Activated B cell treated with CpG ODN at 0.5 μM for 24 hours (primary cell): ENCODE data around the gene FNDC11. TPM values are rescaled to one million over a fixed set of nuclear protein-coding genes. Genes with fewer than 3 reads are reported as not detected.

Source experiments
- ATAC-seq: fragments of 200-7000 bp; cut with Tn5 transposase; one replicate; pipeline ENCODE4 v1.10.0; 2021; ENCODE audit warnings: low read depth, mild to moderate bottlenecking, moderate library complexity
- CTCF ChIA-PET: fragments of 350-600 bp; sonication (Branson Sonifier 250); formaldehyde crosslinking; loops from one replicate; lab custom pipeline; 2021; ENCODE audit warnings: antibody characterized with exemption; lab: Charles Lee
- POLR2A ChIA-PET: fragments of 350-600 bp; sonication (Branson Sonifier 250); formaldehyde crosslinking; loops from one replicate; lab custom pipeline; 2021; ENCODE audit warnings: antibody characterized with exemption; lab: Charles Lee
- DNase-seq: peaks from one replicate; pipeline ENCODE4 v3.0.0; 2022
- H3K27ac Mint-ChIP-seq: one replicate; pipeline ENCODE4 v1.8.0; 2020; ENCODE audit warnings: mixed read lengths
- H3K27me3 Mint-ChIP-seq: one replicate; pipeline ENCODE4 v1.8.0; 2021; ENCODE audit warnings: mixed read lengths
- H3K36me3 Mint-ChIP-seq: one replicate; pipeline ENCODE4 v1.8.0; 2021; ENCODE audit warnings: low read depth, mixed read lengths
- H3K4me1 Mint-ChIP-seq: one replicate; pipeline ENCODE4 v1.8.0; 2021; ENCODE audit warnings: mixed read lengths
- H3K4me3 Mint-ChIP-seq: one replicate; pipeline ENCODE4 v1.8.0; 2020; ENCODE audit warnings: mild to moderate bottlenecking, mixed read lengths
- H3K9me3 Mint-ChIP-seq: one replicate; pipeline ENCODE4 v1.8.0; 2020; ENCODE audit warnings: mixed read lengths
- intact Hi-C: fragments of 100-400 bp; cut with micrococcal nuclease; formaldehyde crosslinking; loops from one replicate; pipeline ENCODE4 v1.15.1; 2024
- total RNA-seq: library from RNA; stranded (reverse); gene quantifications from 2 replicates; pipeline ENCODE4 v1.2.3, GENCODE V29; 2022
- TF ChIP-seq, protein P1 (sequence below): fragments of 200-600 bp; IDR thresholded peaks from one replicate; pipeline ENCODE4 v1.8.0; 2022; ENCODE audit warnings: antibody characterized with exemption, mild to moderate bottlenecking

FNDC11 gene
- total RNA-seq, 1 donor from 2014 or later = 0.78 TPM

DNA sequence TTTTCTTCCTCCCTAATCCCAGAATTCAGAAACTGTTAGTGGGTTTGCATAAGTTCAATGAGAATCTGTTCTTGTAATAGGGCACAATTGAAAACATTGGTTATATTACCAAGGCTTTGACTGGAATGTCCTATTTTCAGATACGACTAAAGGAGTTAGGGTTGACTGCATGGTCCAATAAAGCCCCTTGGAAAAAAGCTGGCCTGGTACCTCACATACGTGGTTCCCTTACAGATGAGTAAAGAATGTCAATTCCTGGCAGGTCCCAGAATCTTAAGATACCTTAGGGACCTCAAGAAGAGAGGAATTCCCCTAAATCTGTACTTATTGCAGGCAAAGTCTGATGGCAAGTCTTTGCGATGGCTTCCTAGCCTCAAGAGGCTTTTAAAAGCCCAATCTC lies 28.8 kb upstream of the FNDC11 start:
- Mint-ChIP-seq H3K9me3 (no peaks in the 10 kb centered on the region), H3K36me3 (peaks cover 22% of the 10 kb centered on the region), H3K27me3 (no peaks in the 10 kb centered on the region), H3K4me1 (peaks cover 43% of the 10 kb centered on the region), H3K27ac (no peak overlapping the region), H3K4me3 (no peak overlapping the region)
- intact Hi-C loops = no loop called here
- CTCF ChIA-PET = no interaction called here
- POLR2A ChIA-PET = interaction anchor here (0.6 to 7.1 kb wide), 2 partner anchors 8 to 537 kb away, joined by 3 to 179 read pairs; partner anchors contain the start of gene PTK6
- no peak for ATAC-seq
- DNase-seq = no peak
- TF ChIP-seq, protein P1, sequence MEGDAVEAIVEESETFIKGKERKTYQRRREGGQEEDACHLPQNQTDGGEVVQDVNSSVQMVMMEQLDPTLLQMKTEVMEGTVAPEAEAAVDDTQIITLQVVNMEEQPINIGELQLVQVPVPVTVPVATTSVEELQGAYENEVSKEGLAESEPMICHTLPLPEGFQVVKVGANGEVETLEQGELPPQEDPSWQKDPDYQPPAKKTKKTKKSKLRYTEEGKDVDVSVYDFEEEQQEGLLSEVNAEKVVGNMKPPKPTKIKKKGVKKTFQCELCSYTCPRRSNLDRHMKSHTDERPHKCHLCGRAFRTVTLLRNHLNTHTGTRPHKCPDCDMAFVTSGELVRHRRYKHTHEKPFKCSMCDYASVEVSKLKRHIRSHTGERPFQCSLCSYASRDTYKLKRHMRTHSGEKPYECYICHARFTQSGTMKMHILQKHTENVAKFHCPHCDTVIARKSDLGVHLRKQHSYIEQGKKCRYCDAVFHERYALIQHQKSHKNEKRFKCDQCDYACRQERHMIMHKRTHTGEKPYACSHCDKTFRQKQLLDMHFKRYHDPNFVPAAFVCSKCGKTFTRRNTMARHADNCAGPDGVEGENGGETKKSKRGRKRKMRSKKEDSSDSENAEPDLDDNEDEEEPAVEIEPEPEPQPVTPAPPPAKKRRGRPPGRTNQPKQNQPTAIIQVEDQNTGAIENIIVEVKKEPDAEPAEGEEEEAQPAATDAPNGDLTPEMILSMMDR = no peak

DNA sequence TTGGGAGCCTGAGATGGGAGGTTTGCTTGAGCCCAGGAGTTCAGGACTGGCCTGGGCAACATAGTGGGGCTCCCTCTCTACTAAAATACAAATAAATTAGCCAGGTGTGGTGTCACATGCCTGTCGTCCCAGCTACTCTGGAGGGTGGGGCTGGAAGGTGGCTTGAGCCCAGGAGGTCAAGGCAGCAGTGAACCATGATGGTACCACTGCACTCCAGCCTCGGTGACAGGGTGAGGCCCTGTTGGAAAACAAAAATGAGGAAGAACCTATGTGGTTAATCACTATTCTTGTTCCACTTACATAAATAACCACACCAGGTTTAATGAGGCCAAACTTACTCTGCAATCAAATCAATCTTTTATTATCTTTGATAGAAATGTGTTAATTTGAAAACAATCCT lies 28.0 kb upstream of the FNDC11 start:
- Mint-ChIP-seq H3K36me3 (peaks cover 22% of the 10 kb centered on the region), H3K4me1 (peaks cover 43% of the 10 kb centered on the region), H3K4me3 (no peak overlapping the region), H3K9me3 (no peaks in the 10 kb centered on the region), H3K27me3 (no peaks in the 10 kb centered on the region), H3K27ac (no peak overlapping the region)
- DNase-seq (no peak), ATAC-seq (no peak)
- POLR2A ChIA-PET = interaction anchor here (7.1 kb wide), 1 partner anchor 7 kb away, joined by 179 read pairs; the partner anchor contains the start of gene PTK6
- intact Hi-C loops = no loop called here
- CTCF ChIA-PET = no interaction called here
- TF ChIP-seq, protein P1 = no peak

DNA sequence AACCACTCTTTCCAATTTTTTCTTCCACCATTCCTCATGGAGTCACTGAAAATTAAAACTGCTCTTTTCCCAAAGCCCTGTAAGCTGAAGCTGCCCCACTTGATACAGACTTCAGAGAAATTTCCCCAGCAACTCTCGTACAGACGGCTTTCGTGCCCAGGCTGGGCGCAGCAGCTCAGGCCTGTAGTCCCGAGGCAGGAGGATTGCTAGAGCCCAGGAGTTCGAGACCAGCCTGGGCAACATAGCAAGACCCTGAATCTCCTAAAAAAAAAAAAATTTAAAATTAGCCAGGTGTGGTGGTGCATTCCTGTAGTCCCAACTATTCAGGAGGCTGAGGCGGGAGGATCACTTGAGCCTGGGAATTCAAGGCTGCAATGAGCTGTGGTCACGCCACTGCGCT lies 26.8 kb upstream of the FNDC11 start:
- CTCF ChIA-PET = no interaction called here
- POLR2A ChIA-PET = interaction anchor here (0.7 to 3.5 kb wide), 3 partner anchors 10 to 40 kb away, joined by 3 to 17 read pairs (median 3); partner anchors contain the start of gene PTK6
- no peaks in the 10 kb centered on the region for H3K9me3 Mint-ChIP-seq
- intact Hi-C loops = no loop called here
- no peak overlapping the region for H3K27ac Mint-ChIP-seq
- ATAC-seq = no peak
- H3K27me3 Mint-ChIP-seq = no peaks in the 10 kb centered on the region
- H3K4me3 Mint-ChIP-seq = no peak overlapping the region
- DNase-seq = no peak
- peaks cover 18% of the 10 kb centered on the region for H3K36me3 Mint-ChIP-seq
- peaks cover 34% of the 10 kb centered on the region for H3K4me1 Mint-ChIP-seq
- TF ChIP-seq, protein P1 = no peak

DNA sequence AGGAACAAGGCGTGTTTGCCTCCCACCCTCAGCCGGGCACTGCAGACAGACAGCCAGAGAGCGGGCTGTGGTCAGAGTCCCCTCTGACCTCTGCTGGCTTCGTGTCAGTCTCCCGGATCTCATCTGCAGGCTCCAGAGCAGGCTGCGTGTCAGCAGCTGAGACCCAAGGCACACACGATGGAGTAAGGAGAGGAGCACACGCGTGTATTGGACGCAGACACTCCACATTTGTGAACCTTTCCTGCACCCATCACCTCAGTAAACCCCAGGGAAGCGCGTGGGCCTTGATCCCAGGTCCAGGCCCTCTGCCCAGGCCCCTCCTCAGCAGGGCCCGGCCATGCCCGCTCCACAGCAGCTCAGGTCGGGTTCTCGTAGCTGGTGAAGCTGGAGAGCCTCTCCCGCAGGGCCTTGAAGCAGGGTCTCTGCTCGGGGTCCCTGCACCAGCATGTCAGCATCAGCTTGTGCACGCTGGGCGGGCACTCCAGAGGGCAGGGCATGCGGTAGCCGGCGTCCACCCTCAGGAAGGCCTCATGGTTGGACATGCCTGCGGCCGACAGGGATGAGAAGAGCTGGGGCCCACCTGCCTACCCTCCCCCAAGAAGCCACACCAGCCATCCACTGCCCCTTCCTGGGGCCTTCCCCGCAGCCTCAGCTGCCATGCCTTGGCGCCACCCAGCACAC lies 24.6 kb upstream of the FNDC11 start:
- Mint-ChIP-seq H3K27ac (no peak overlapping the region), H3K4me1 (peaks cover 24% of the 10 kb centered on the region), H3K9me3 (no peaks in the 10 kb centered on the region), H3K4me3 (no peak overlapping the region), H3K36me3 (peaks cover under 1% of the 10 kb centered on the region), H3K27me3 (no peaks in the 10 kb centered on the region)
- no peak for ATAC-seq
- POLR2A ChIA-PET = interaction anchor here (0.5 to 10.6 kb wide), 5 partner anchors 7 to 428 kb away, joined by 4 to 179 read pairs (median 9); partner anchors contain the start of genes PPDPF and PTK6
- DNase-seq = no peak
- TF ChIP-seq, protein P1 = no peak
- CTCF ChIA-PET = no interaction called here
- intact Hi-C loops = no loop called here
